Measurements from ENCODE around the gene NELL1. TPM values are rescaled to one million over a fixed set of nuclear protein-coding genes. Genes with fewer than 3 reads are reported as not detected.

NELL1 gene
- total RNA-seq, 2 donors from 2014 or later: 1.8 to 10.3 TPM

- H3K27ac ChIP-seq: no peak overlapping the region
- no peaks in the 10 kb centered on the region for H3K4me1 ChIP-seq (replicated peaks)
- H3K36me3 ChIP-seq: no peaks in the 10 kb centered on the region
- no peaks in the 10 kb centered on the region for H3K27me3 ChIP-seq (replicated peaks; ENCODE audit: insufficient read depth)
- no peak overlapping the region for H3K4me3 ChIP-seq
- intact Hi-C loops (cut with DNase I): no loop called here
- TF ChIP-seq POLR2AphosphoS5 (IDR thresholded peaks at IDR 0.05): no peak
- TF ChIP-seq POLR2A (IDR thresholded peaks at IDR 0.05): no peak
- no peak for TF ChIP-seq CTCF (IDR thresholded peaks at IDR 0.05)
- WGBS: 89% methylated on average over 3 of the region's 3 CpGs
- H3K9me3 ChIP-seq: no peaks in the 10 kb centered on the region
- no peak for DNase-seq (ENCODE audit: low spot score)
These were observed 556.5 kb downstream of the NELL1 start for GRCh38 chr11:21225860-21226259.

- Histone ChIP-seq H3K27me3 (replicated peaks; ENCODE audit: insufficient read depth) (no peaks in the 10 kb centered on the region), H3K4me1 (replicated peaks) (no peaks in the 10 kb centered on the region), H3K9me3 (no peaks in the 10 kb centered on the region), H3K4me3 (no peak overlapping the region), H3K27ac (no peak overlapping the region), H3K36me3 (no peaks in the 10 kb centered on the region)
- intact Hi-C loops (cut with DNase I): no loop called here
- 94% methylated on average over 9 of the region's 9 CpGs for WGBS
- TF ChIP-seq POLR2AphosphoS5 (IDR thresholded peaks at IDR 0.05): no peak
- no peak for TF ChIP-seq CTCF (IDR thresholded peaks at IDR 0.05)
- TF ChIP-seq POLR2A (IDR thresholded peaks at IDR 0.05): no peak
- DNase-seq (ENCODE audit: low spot score): no peak
These were observed 559.8 kb downstream of the NELL1 start for GRCh38 chr11:21229224-21229623.

GRCh38 chr11:21250196-21250595 lies 580.8 kb downstream of the NELL1 start:
- no peak for TF ChIP-seq POLR2AphosphoS5 (IDR thresholded peaks at IDR 0.05)
- Histone ChIP-seq H3K4me1 (replicated peaks) (no peaks in the 10 kb centered on the region), H3K27me3 (replicated peaks; ENCODE audit: insufficient read depth) (no peaks in the 10 kb centered on the region), H3K4me3 (no peak overlapping the region), H3K36me3 (no peaks in the 10 kb centered on the region), H3K27ac (no peak overlapping the region), H3K9me3 (no peaks in the 10 kb centered on the region)
- 19% methylated on average over 1 of the region's 1 CpG for WGBS
- no peak for DNase-seq (ENCODE audit: low spot score)
- intact Hi-C loops (cut with DNase I): no loop called here

GRCh38 chr11:21254055-21254454 lies 584.7 kb downstream of the NELL1 start:
- Histone ChIP-seq H3K9me3 (no peaks in the 10 kb centered on the region), H3K27me3 (replicated peaks; ENCODE audit: insufficient read depth) (no peaks in the 10 kb centered on the region), H3K27ac (no peak overlapping the region), H3K36me3 (no peaks in the 10 kb centered on the region), H3K4me3 (no peak overlapping the region), H3K4me1 (replicated peaks) (no peaks in the 10 kb centered on the region)
- intact Hi-C loops (cut with DNase I): no loop called here
- TF ChIP-seq CTCF (IDR thresholded peaks at IDR 0.05): no peak
- TF ChIP-seq POLR2AphosphoS5 (IDR thresholded peaks at IDR 0.05): no peak
- no peak for TF ChIP-seq POLR2A (IDR thresholded peaks at IDR 0.05)
- no peak for DNase-seq (ENCODE audit: low spot score)

GRCh38 chr11:21254790-21255189 lies 585.4 kb downstream of the NELL1 start:
- Histone ChIP-seq H3K4me1 (replicated peaks) (no peaks in the 10 kb centered on the region), H3K27me3 (replicated peaks; ENCODE audit: insufficient read depth) (no peaks in the 10 kb centered on the region), H3K27ac (no peak overlapping the region), H3K36me3 (no peaks in the 10 kb centered on the region), H3K9me3 (no peaks in the 10 kb centered on the region), H3K4me3 (no peak overlapping the region)
- WGBS: 78% methylated on average over 3 of the region's 3 CpGs
- no peak for TF ChIP-seq POLR2A (IDR thresholded peaks at IDR 0.05)
- intact Hi-C loops (cut with DNase I): no loop called here
- DNase-seq (ENCODE audit: low spot score): no peak

- DNase-seq (ENCODE audit: low spot score): no peak
- Histone ChIP-seq H3K4me3 (no peak overlapping the region), H3K27ac (no peak overlapping the region), H3K36me3 (no peaks in the 10 kb centered on the region), H3K27me3 (replicated peaks; ENCODE audit: insufficient read depth) (no peaks in the 10 kb centered on the region), H3K4me1 (replicated peaks) (no peaks in the 10 kb centered on the region), H3K9me3 (no peaks in the 10 kb centered on the region)
- intact Hi-C loops (cut with DNase I): no loop called here
- TF ChIP-seq CTCF (IDR thresholded peaks at IDR 0.05): no peak
- TF ChIP-seq POLR2AphosphoS5 (IDR thresholded peaks at IDR 0.05): no peak
- no peak for TF ChIP-seq POLR2A (IDR thresholded peaks at IDR 0.05)
These were observed 588.1 kb downstream of the NELL1 start for GRCh38 chr11:21257461-21257860.

Data from prostate gland (tissue), 2 donors.